Activated naive CD8-positive, alpha-beta T cell (primary cell): ENCODE data around the gene CCDC181.

Experiments
- H3K27ac Mint-ChIP-seq: one replicate; pipeline ENCODE4 v1.8.0; 2021; ENCODE audit warnings: mixed read lengths
- H3K27me3 Mint-ChIP-seq: one replicate; pipeline ENCODE4 v1.8.0; 2021; ENCODE audit warnings: mixed read lengths
- H3K36me3 Mint-ChIP-seq: one replicate; pipeline ENCODE4 v1.8.0; 2021; ENCODE audit warnings: mixed read lengths
- H3K4me1 Mint-ChIP-seq: one replicate; pipeline ENCODE4 v1.8.0; 2021; ENCODE audit warnings: low read depth, mixed read lengths
- H3K4me3 Mint-ChIP-seq: one replicate; pipeline ENCODE4 v1.8.0; 2021; ENCODE audit warnings: mild to moderate bottlenecking, mixed read lengths
- H3K9me3 Mint-ChIP-seq: one replicate; pipeline ENCODE4 v1.8.0; 2021; ENCODE audit warnings: low read depth, mixed read lengths

Gene CCDC181

DNA sequence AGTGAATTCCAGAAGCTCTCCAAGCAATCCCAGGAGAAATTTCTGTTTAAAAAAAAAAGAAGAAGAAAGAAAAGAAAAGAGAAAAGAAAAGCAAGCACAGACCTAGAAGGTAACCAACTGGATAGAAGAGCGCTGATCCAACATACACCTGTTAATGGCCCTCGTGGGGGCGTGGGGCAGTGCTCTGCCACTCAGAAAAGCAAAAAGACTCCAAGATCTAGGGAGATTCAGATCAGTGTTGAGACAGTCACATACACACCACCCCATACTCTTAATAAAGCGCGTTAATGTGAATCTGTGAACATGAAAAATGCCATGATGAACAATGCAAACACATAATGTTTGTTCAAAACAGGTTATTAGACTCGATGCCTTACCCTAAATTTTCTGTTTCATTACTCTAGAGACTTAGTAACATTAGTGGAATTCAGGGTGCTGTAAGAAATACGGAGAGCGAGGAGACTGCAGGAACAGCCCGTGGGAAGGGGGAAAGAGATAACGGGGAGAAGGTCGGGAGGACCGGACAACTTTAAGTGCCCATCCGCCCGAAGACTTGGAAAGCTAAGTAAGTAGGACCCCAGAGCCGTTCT is 60.1 kb downstream of the CCDC181 start:
- no peak overlapping the region for H3K4me3 Mint-ChIP-seq
- no peak overlapping the region for H3K27ac Mint-ChIP-seq
- H3K27me3 Mint-ChIP-seq: no peaks in the 10 kb centered on the region
- H3K4me1 Mint-ChIP-seq: peaks cover 48% of the 10 kb centered on the region
- H3K9me3 Mint-ChIP-seq: peaks cover 4% of the 10 kb centered on the region
- peaks cover 9% of the 10 kb centered on the region for H3K36me3 Mint-ChIP-seq

GRCh38 chr1:169364948-169365347 is 62.3 kb downstream of the CCDC181 start:
- H3K27ac Mint-ChIP-seq: peak overlapping the region; percentile 36
- H3K4me3 Mint-ChIP-seq: peak overlapping the region; percentile 33
- H3K27me3 Mint-ChIP-seq: no peaks in the 10 kb centered on the region
- H3K4me1 Mint-ChIP-seq: peaks cover 42% of the 10 kb centered on the region
- H3K36me3 Mint-ChIP-seq: peaks cover 5% of the 10 kb centered on the region
- peaks cover 4% of the 10 kb centered on the region for H3K9me3 Mint-ChIP-seq

GRCh38 chr1:169363046-169363730 is 64.1 kb downstream of the CCDC181 start:
- H3K27me3 Mint-ChIP-seq: no peaks in the 10 kb centered on the region
- H3K4me3 Mint-ChIP-seq: peak overlapping the region; percentile 58
- H3K36me3 Mint-ChIP-seq: peaks cover 5% of the 10 kb centered on the region
- peaks cover 35% of the 10 kb centered on the region for H3K4me1 Mint-ChIP-seq
- H3K9me3 Mint-ChIP-seq: peaks cover 4% of the 10 kb centered on the region
- H3K27ac Mint-ChIP-seq: peak overlapping the region; percentile 87

GRCh38 chr1:169361281-169361680 is 66.0 kb downstream of the CCDC181 start:
- H3K36me3 Mint-ChIP-seq: peaks cover 6% of the 10 kb centered on the region
- H3K4me3 Mint-ChIP-seq: no peak overlapping the region
- H3K4me1 Mint-ChIP-seq: peaks cover 35% of the 10 kb centered on the region
- H3K9me3 Mint-ChIP-seq: peaks cover 4% of the 10 kb centered on the region
- no peaks in the 10 kb centered on the region for H3K27me3 Mint-ChIP-seq
- H3K27ac Mint-ChIP-seq: no peak overlapping the region

DNA sequence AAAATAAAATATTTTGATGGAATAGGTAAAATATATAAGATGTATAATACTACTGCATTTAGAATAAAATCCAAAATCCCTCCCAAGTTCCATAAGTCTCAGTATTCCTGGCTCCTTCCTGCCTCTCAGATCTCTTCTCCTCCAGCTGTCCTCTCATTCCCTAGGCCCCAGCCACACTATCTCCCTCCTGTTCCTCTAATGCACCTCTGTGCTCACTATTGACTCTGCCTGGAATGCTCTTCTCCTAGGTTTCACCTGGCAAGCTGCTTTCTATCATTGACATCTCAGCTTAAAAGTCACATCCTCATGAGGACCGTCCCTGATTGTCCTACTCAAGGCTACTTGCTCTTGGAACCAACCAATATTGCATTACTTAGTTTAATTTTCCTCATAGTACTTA is 66.9 kb downstream of the CCDC181 start:
- H3K27ac Mint-ChIP-seq: no peak overlapping the region
- H3K4me3 Mint-ChIP-seq: no peak overlapping the region
- no peaks in the 10 kb centered on the region for H3K27me3 Mint-ChIP-seq
- peaks cover 4% of the 10 kb centered on the region for H3K9me3 Mint-ChIP-seq
- peaks cover 6% of the 10 kb centered on the region for H3K36me3 Mint-ChIP-seq
- H3K4me1 Mint-ChIP-seq: peaks cover 35% of the 10 kb centered on the region

DNA sequence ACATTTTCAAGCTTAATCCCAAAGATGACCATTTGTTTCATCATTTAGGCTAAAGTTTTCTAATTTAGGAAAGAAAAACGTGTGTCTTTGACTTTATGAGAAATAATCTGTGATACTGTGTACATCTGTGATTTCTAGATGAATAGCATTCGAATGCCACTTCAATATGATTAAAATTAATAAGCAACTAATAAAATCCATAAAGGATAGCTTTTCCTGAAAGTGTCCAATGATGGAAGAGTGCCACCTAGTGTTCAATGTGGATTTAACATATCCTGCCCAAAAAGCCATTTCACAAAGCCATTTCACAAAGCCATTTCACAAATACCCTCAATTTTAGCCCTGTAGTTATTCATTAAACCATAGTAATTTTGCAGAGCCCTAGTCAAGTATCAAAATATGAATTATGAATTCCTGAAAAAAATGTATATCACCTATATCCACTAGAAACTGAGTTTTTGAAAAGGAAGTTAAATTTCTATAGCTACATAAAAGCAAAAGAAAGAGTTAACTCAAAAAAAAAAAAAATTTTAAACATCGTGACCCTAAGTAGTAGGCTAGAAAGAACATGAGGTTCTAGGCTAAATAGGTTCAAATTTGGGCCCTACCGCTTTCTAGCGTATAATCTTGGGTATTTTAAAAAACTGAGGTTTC is 78.8 kb downstream of the CCDC181 start:
- H3K4me1 Mint-ChIP-seq: peaks cover 23% of the 10 kb centered on the region
- H3K27me3 Mint-ChIP-seq: no peaks in the 10 kb centered on the region
- H3K9me3 Mint-ChIP-seq: no peaks in the 10 kb centered on the region
- peaks cover 4% of the 10 kb centered on the region for H3K36me3 Mint-ChIP-seq
- no peak overlapping the region for H3K4me3 Mint-ChIP-seq
- no peak overlapping the region for H3K27ac Mint-ChIP-seq

- H3K27me3 Mint-ChIP-seq: no peaks in the 10 kb centered on the region
- H3K4me1 Mint-ChIP-seq: peaks cover 19% of the 10 kb centered on the region
- no peaks in the 10 kb centered on the region for H3K9me3 Mint-ChIP-seq
- H3K4me3 Mint-ChIP-seq: no peak overlapping the region
- H3K36me3 Mint-ChIP-seq: no peaks in the 10 kb centered on the region
- no peak overlapping the region for H3K27ac Mint-ChIP-seq
Measured at GRCh38 chr1:169347688-169348382, 79.4 kb downstream of the CCDC181 start.

- Mint-ChIP-seq H3K9me3 (no peaks in the 10 kb centered on the region), H3K27me3 (no peaks in the 10 kb centered on the region), H3K4me3 (no peak overlapping the region), H3K27ac (peak overlapping the region; percentile 2), H3K4me1 (peaks cover 5% of the 10 kb centered on the region), H3K36me3 (no peaks in the 10 kb centered on the region)
Measured at GRCh38 chr1:169346036-169346589, 81.2 kb downstream of the CCDC181 start.

GRCh38 chr1:169345511-169345910 is 81.8 kb downstream of the CCDC181 start:
- Mint-ChIP-seq H3K4me1 (peaks cover 2% of the 10 kb centered on the region), H3K27me3 (no peaks in the 10 kb centered on the region), H3K27ac (peak overlapping the region; percentile 2)

More at GRCh38 chr1:169345511-169345910, 81.8 kb downstream of the CCDC181 start:
- H3K9me3 Mint-ChIP-seq: no peaks in the 10 kb centered on the region
- H3K4me3 Mint-ChIP-seq: no peak overlapping the region
- H3K36me3 Mint-ChIP-seq: peaks cover 3% of the 10 kb centered on the region
